Measurements from ENCODE around the gene TNFRSF12A.

TNFRSF12A gene

GRCh38 chr16:3008690-3009037 is 11.5 kb upstream of the TNFRSF12A start:
- POLR2A ChIA-PET = interaction anchor here (12.4 kb wide), 1 partner anchor 15 kb away, joined by 247 read pairs; the partner anchor contains the start of genes CLDN6, HCFC1R1, THOC6 and TNFRSF12A
- no peaks in the 10 kb centered on the region for H3K9me3 ChIP-seq (ENCODE audit: control insufficient read depth, insufficient read depth, low read depth, low read length)
- H3K36me3 ChIP-seq (ENCODE audit: control insufficient read depth in 2 of 2, insufficient read depth in 1 of 2, low read length in 2 of 2) = no peaks in the 10 kb centered on the region
- no peaks in the 10 kb centered on the region; the same call in 1 of the 2 replicates for H3K4me1 ChIP-seq (ENCODE audit: control insufficient read depth, insufficient read depth, low read length)
- no peak overlapping the region for H3K4me3 ChIP-seq (ENCODE audit: low read depth, low read length)
- CTCF ChIA-PET = interaction anchor here (9.6 kb wide), 1 partner anchor 22 kb away, joined by 149 read pairs; no protein-coding TSS in a partner anchor
- no peak overlapping the region for H3K27ac ChIP-seq (ENCODE audit: extremely low read depth, low read depth, low read length)
- no peak for TF ChIP-seq ZNF624 (tag by site-specific recombination; IDR thresholded peaks at IDR 0.05)
- TF ChIP-seq, protein P1, sequence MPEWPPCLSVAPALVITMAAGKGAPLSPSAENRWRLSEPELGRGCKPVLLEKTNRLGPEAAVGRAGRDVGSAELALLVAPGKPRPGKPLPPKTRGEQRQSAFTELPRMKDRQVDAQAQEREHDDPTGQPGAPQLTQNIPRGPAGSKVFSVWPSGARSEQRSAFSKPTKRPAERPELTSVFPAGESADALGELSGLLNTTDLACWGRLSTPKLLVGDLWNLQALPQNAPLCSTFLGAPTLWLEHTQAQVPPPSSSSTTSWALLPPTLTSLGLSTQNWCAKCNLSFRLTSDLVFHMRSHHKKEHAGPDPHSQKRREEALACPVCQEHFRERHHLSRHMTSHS (tag by site-specific recombination; IDR thresholded peaks at IDR 0.05) = no peak
- no peak for TF ChIP-seq TCF7L2 (IDR thresholded peaks at IDR 0.05; ENCODE audit: borderline replicate concordance, low read depth, low read length)
- TF ChIP-seq REPIN1 (tag by site-specific recombination; IDR thresholded peaks at IDR 0.05; ENCODE audit: low read depth) = no peak
- TF ChIP-seq ZFP37 (tag by site-specific recombination; IDR thresholded peaks at IDR 0.05) = no peak
- TF ChIP-seq EGR2 (tag by site-specific recombination; IDR thresholded peaks at IDR 0.05; ENCODE audit: low read depth) = peak; percentile 63; the same call in 1 of the 2 replicates
- TF ChIP-seq GLIS2 (tag by site-specific recombination; IDR thresholded peaks at IDR 0.05) = no peak
- TF ChIP-seq ZNF701 (tag by site-specific recombination; IDR thresholded peaks at IDR 0.05) = no peak
- peak; percentile 50 for TF ChIP-seq ZFHX2 (tag by site-specific recombination; conservative IDR thresholded peaks at IDR 0.05)
- TF ChIP-seq ZNF350 (tag by site-specific recombination; IDR thresholded peaks at IDR 0.05) = no peak

DNA sequence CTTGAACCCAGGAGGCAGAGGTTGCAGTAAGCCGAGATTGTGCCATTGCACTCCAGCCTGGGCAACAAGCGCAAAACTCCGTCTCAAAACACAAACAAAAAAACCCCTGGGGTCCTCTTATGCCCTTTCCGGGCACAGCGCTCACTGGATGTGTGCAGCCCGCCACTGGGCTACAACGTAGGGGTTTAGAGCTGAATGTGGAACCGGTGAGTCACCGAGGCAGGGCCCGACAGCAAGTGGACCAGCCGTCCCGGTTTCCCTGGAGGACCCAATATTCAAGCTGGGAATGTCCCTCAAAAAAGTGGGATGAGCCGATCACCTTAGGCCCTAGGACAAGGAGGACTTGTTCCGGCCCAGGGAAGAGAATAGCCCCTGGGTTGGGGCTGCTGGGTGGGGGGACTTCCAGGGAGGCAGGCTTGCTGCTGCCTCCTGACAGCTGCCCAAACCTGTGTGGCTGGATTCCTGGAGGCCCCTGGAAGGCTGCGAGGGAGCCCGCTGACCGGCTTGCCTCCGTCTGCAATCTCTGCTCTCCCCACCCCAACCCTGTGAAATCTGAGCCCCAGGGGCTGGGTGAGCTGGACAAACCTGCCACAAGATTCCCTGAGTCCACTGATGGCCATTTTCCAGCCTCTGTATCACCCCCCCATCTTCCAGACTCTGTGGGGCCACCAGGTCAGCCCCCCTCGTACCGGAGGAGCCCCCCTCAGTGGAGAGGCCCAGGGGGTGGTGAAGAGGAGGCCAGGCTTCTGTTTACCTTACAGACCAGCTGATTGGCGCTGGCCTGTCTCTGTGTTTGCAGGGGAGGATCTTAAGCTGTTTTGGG is 10.4 kb upstream of the TNFRSF12A start:
- Histone ChIP-seq H3K4me3 (ENCODE audit: low read depth, low read length) (no peak overlapping the region), H3K4me1 (ENCODE audit: control insufficient read depth, insufficient read depth, low read length) (no peaks in the 10 kb centered on the region; the same call in 1 of the 2 replicates), H3K27ac (ENCODE audit: extremely low read depth, low read depth, low read length) (no peak overlapping the region), H3K36me3 (ENCODE audit: control insufficient read depth in 2 of 2, insufficient read depth in 1 of 2, low read length in 2 of 2) (no peaks in the 10 kb centered on the region), H3K9me3 (ENCODE audit: control insufficient read depth, insufficient read depth, low read depth, low read length) (no peaks in the 10 kb centered on the region)
- POLR2A ChIA-PET = interaction anchor here (12.4 kb wide), 1 partner anchor 14 kb away, joined by 247 read pairs; the partner anchor contains the start of genes CLDN6, HCFC1R1, THOC6 and TNFRSF12A
- CTCF ChIA-PET = interaction anchor here (0.6 to 1.3 kb wide), 4 partner anchors 10 to 156 kb away, joined by 3 to 6 read pairs (median 4); partner anchors contain the start of gene TNFRSF12A
- TF ChIP-seq ZBTB8A (tag by site-specific recombination; IDR thresholded peaks at IDR 0.05) = peak; percentile 79
- no peak for TF ChIP-seq ZSCAN5A (tag by site-specific recombination; IDR thresholded peaks at IDR 0.05)
- 0 out of 2 replicates have a peak, but pooled peaks have one; percentile 16 for TF ChIP-seq GLIS2 (tag by site-specific recombination; IDR thresholded peaks at IDR 0.05)
- peak; percentile 43; the same call in 1 of the 2 replicates for TF ChIP-seq PATZ1 (tag by site-specific recombination; IDR thresholded peaks at IDR 0.05)
- TF ChIP-seq, protein P2, sequence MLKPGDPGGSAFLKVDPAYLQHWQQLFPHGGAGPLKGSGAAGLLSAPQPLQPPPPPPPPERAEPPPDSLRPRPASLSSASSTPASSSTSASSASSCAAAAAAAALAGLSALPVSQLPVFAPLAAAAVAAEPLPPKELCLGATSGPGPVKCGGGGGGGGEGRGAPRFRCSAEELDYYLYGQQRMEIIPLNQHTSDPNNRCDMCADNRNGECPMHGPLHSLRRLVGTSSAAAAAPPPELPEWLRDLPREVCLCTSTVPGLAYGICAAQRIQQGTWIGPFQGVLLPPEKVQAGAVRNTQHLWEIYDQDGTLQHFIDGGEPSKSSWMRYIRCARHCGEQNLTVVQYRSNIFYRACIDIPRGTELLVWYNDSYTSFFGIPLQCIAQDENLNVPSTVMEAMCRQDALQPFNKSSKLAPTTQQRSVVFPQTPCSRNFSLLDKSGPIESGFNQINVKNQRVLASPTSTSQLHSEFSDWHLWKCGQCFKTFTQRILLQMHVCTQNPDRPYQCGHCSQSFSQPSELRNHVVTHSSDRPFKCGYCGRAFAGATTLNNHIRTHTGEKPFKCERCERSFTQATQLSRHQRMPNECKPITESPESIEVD (tag by site-specific recombination; IDR thresholded peaks at IDR 0.05) = no peak
- TF ChIP-seq, protein P3, sequence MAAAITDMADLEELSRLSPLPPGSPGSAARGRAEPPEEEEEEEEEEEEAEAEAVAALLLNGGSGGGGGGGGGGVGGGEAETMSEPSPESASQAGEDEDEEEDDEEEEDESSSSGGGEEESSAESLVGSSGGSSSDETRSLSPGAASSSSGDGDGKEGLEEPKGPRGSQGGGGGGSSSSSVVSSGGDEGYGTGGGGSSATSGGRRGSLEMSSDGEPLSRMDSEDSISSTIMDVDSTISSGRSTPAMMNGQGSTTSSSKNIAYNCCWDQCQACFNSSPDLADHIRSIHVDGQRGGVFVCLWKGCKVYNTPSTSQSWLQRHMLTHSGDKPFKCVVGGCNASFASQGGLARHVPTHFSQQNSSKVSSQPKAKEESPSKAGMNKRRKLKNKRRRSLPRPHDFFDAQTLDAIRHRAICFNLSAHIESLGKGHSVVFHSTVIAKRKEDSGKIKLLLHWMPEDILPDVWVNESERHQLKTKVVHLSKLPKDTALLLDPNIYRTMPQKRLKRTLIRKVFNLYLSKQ (tag by site-specific recombination; IDR thresholded peaks at IDR 0.05; ENCODE audit: borderline replicate concordance) = no peak
- TF ChIP-seq ZNF549 (tag by site-specific recombination; IDR thresholded peaks at IDR 0.05) = no peak
- TF ChIP-seq GLIS1 (tag by site-specific recombination; IDR thresholded peaks at IDR 0.05) = peak; percentile 94
- no peak for TF ChIP-seq ZNF639 (tag by site-specific recombination; IDR thresholded peaks at IDR 0.05)
